Endothelial cell of umbilical vein (primary cell): ENCODE measurements around the gene GRAMD4. TPM values are rescaled to one million over a fixed set of nuclear protein-coding genes. Genes with fewer than 3 reads are reported as not detected.

Experiments used
- BruUV-seq: library from RNA; stranded (reverse); fragments of 400-500 nt; replicated peaks from 2 replicates; lab custom pipeline; 2021; lab: Mats Ljungman, UMichigan
- CTCF ChIA-PET: fragments of 300-600, 350-600 bp; sonication (Branson Sonifier 250); formaldehyde crosslinking; loops from one replicate; lab custom pipeline; 2021; ENCODE audit warnings: antibody characterized with exemption, inconsistent platforms; lab: Charles Lee
- POLR2A ChIA-PET: fragments of 300-600, 350-600 bp; sonication (Branson Sonifier 250); formaldehyde crosslinking; loops from one replicate; lab custom pipeline; 2021; ENCODE audit warnings: antibody characterized with exemption, inconsistent platforms; lab: Charles Lee
- DNase-seq: peaks from one replicate; pipeline ENCODE4 v3.0.0-alpha.2; 2011; ENCODE audit warnings: low read depth, low spot score
- FAIRE-seq: peaks from 2 replicates; lab custom pipeline; 2011; peaks lifted over from hg19 to GRCh38; lab: Jason Lieb, UNC
- H2AFZ ChIP-seq: 2 replicates; pipeline ENCODE4 v1.6.0; 2012; ENCODE audit warnings: low read depth, low read length, control low read depth, inconsistent platforms
- H3K27ac ChIP-seq: 2 replicates; pipeline ENCODE4 v1.5.1; 2011; ENCODE audit warnings: low read depth, mild to moderate bottlenecking, control low read depth, low read length, moderate library complexity; ENCODE audit not compliant: insufficient read depth
- H3K27me3 ChIP-seq, 2 experiments: 2 replicates each; pipeline versions ENCODE4 v1.6.0 to v1.6.1; 2011; ENCODE audit warnings: low read length in 2 of 2, mixed read lengths in 1 of 2; ENCODE audit not compliant: control insufficient read depth in 2 of 2, insufficient read depth in 2 of 2
- H3K36me3 ChIP-seq, 2 experiments: 2 replicates in 1 of 2; 3 replicates in 1 of 2; pipeline ENCODE4 v1.5.1; 2011; ENCODE audit warnings: low read length in 2 of 2, mild to moderate bottlenecking in 1 of 2, moderate library complexity in 1 of 2; ENCODE audit not compliant: control insufficient read depth in 2 of 2, insufficient read depth in 2 of 2; ENCODE audit errors: extremely low read depth in 1 of 2
- H3K4me1 ChIP-seq: 3 replicates; pipeline ENCODE4 v1.5.1; 2011; ENCODE audit warnings: mild to moderate bottlenecking, low read length; ENCODE audit not compliant: control insufficient read depth, insufficient read depth; ENCODE audit errors: extremely low read depth
- H3K4me2 ChIP-seq: 2 replicates; pipeline ENCODE4 v1.6.1; 2011; ENCODE audit warnings: low read length, control low read depth, mixed read lengths; ENCODE audit not compliant: insufficient read depth
- H3K4me3 ChIP-seq, 3 experiments: fragments of 200-600 bp in 1 of 3; sonication (generic), shearing (Covaris generic) in 1 of 3; replicated peaks in 1 of 3; 2 replicates each; pipeline ENCODE4 v1.5.1; 2011 to 2016; ENCODE audit warnings: control low read depth in 3 of 3, low read length in 3 of 3, mild to moderate bottlenecking in 2 of 3, inconsistent platforms in 1 of 3, low read depth in 1 of 3, moderate library complexity in 1 of 3; ENCODE audit not compliant: insufficient read depth in 1 of 3
- H3K79me2 ChIP-seq: 2 replicates; pipeline ENCODE4 v1.6.0; 2012; ENCODE audit warnings: low read length, inconsistent platforms; ENCODE audit not compliant: control insufficient read depth, insufficient read depth
- H3K9ac ChIP-seq: replicated peaks from 2 replicates; pipeline ENCODE3; 2011; ENCODE audit warnings: low read length, control low read depth; ENCODE audit not compliant: insufficient read depth; ENCODE audit errors: extremely low read depth
- H3K9me1 ChIP-seq: replicated peaks from 3 replicates; pipeline ENCODE4 v1.6.0; 2011; ENCODE audit warnings: mild to moderate bottlenecking, low read length; ENCODE audit not compliant: control insufficient read depth, insufficient read depth; ENCODE audit errors: extremely low read depth
- H3K9me3 ChIP-seq: replicated peaks from 2 replicates; pipeline ENCODE4 v1.5.1; 2012; ENCODE audit warnings: low read length, inconsistent platforms; ENCODE audit not compliant: control insufficient read depth, insufficient read depth
- H4K20me1 ChIP-seq: replicated peaks from 2 replicates; pipeline ENCODE3; 2011; ENCODE audit warnings: mild to moderate bottlenecking, low read length; ENCODE audit not compliant: control insufficient read depth, insufficient read depth; ENCODE audit errors: extremely low read depth
- CTCF ChIP-seq, 2 donors: IDR thresholded peaks; 1 replicate in 1 of 2; 2 replicates in 1 of 2; pipeline ENCODE4 v1.5.1; 2011; ENCODE audit warnings: low read length in 2 of 2, mild to moderate bottlenecking in 2 of 2, moderate library complexity in 2 of 2, control low read depth in 1 of 2, inconsistent platforms in 1 of 2, low read depth in 1 of 2; ENCODE audit not compliant: insufficient read depth in 1 of 2; ENCODE audit errors: extremely low read depth in 1 of 2
- FOS ChIP-seq: IDR thresholded peaks from 2 replicates; pipeline ENCODE4 v1.6.1; 2011; ENCODE audit warnings: mild to moderate bottlenecking, low read length, moderate library complexity, borderline replicate concordance; ENCODE audit not compliant: insufficient read depth
- GATA2 ChIP-seq: IDR thresholded peaks from 2 replicates; pipeline ENCODE4 v1.7.0; 2011; ENCODE audit warnings: low read depth, mild to moderate bottlenecking, moderate library complexity, mixed read lengths, low read length; ENCODE audit not compliant: insufficient read length, insufficient read depth
- MYC ChIP-seq: IDR thresholded peaks from one replicate; pipeline ENCODE4 v1.6.1; 2011; ENCODE audit warnings: mild to moderate bottlenecking, low read depth, low read length
- POLR2A ChIP-seq: IDR thresholded peaks from 2 replicates; pipeline ENCODE4 v1.6.1; 2012; ENCODE audit warnings: low read depth, mild to moderate bottlenecking, control low read depth, low read length
- POLR2AphosphoS5 ChIP-seq: IDR thresholded peaks from 2 replicates; pipeline ENCODE4 v1.6.1; 2012; ENCODE audit warnings: low read depth, mild to moderate bottlenecking, control low read depth, low read length, moderate library complexity; ENCODE audit not compliant: insufficient read depth
- dilution Hi-C: fragments of 300-500 bp; cut with MboI; formaldehyde crosslinking; loops from one replicate; pipeline ENCODE4 v1.15.0; 2019; ENCODE audit warnings: low sequenced_read_pairs; ENCODE audit not compliant: extremely low pct_ligation_motif_present
- intact Hi-C: fragments of 100-400 bp; cut with micrococcal nuclease; formaldehyde crosslinking; loops from one replicate; pipeline ENCODE4 v1.10.0; 2022
- polyA plus RNA-seq, 4 experiments: library from polyadenylated mRNA; depleted of rRNA in 3 of 4; stranded (reverse) in 3 of 4; unstranded in 1 of 4; fragments of >200 nt; gene quantifications; 2 replicates each; pipeline versions ENCODE4 v1.2.1 to v1.2.3, GENCODE V29; 2011 to 2012; ENCODE audit warnings: missing spikeins in 1 of 4
- total RNA-seq: library from RNA; stranded (reverse); gene quantifications from 2 replicates; pipeline ENCODE4 v1.2.3, GENCODE V29; 2021
- TF ChIP-seq, protein P1 (sequence below): IDR thresholded peaks from 2 replicates; pipeline ENCODE4 v1.6.1; 2011; ENCODE audit not compliant: insufficient read depth, insufficient read length

GRAMD4 gene
- total and polyA plus RNA-seq, 2 donors (not counting 3 experiments of a cell fraction or from before 2014, with no cell fraction given) = 5.9 to 14.8 TPM

DNA sequence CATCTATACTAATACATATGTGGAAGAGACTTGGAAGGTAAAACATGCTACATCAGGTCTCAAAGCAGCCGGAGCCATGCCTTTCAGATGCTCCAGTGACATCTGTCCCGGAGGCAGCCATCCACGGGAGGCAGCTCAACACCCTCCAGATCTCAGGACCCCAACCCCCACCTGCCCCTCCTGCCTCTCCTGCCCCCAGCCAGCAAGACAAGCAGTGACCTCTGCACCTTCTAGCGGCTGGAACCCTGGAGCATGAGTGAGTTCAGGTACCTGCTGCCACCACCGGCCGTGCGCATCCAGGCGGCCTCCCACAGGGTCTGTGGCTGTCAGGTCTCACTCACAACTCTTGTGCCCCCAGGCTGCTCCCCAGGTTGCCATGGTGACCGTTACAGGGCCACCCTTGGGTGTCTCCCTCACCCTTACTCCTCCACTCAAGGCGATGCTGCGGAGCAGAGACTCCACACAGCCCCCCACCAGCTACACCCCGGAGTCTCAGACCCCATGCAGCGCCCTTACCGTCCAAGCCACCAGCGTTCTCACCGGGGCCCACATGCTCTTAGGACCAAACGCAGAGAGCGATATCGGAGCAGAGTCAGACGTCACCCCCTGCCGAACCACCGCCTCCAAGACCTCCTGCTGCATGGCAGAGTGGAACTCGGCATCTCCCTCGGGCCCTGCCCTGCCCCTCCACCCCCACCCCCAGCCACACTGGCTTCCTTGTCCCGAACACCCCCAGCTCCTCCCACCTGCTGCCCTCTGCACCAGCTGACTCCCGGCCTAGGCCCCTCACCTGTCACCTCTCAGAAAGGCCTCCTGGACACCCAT, 83.2 kb downstream of the GRAMD4 start:
- ChIA-PET CTCF (no interaction called here), POLR2A (no interaction called here)
- TF ChIP-seq CTCF (IDR thresholded peaks at IDR 0.05; ENCODE audit: extremely low read depth in 1 of 2, insufficient read depth in 1 of 2, low read depth in 1 of 2, low read length in 2 of 2) (no peak), POLR2A (no peak), POLR2AphosphoS5 (no peak), GATA2 (no peak), FOS (no peak), MYC (no peak)
- TF ChIP-seq, protein P1, sequence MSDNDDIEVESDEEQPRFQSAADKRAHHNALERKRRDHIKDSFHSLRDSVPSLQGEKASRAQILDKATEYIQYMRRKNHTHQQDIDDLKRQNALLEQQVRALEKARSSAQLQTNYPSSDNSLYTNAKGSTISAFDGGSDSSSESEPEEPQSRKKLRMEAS = no peak
- peaks cover 11% of the 10 kb centered on the region for H3K79me2 ChIP-seq
- H3K4me2 ChIP-seq = no peak overlapping the region
- intact Hi-C loops = no loop called here
- DNase-seq = no peak
- H2AFZ ChIP-seq = no peak overlapping the region
- no peaks in the 10 kb centered on the region for H4K20me1 ChIP-seq
- H3K4me1 ChIP-seq = no peaks in the 10 kb centered on the region
- no peak overlapping the region for H3K4me3 ChIP-seq
- FAIRE-seq = no peak
- no peaks in the 10 kb centered on the region for H3K9me3 ChIP-seq
- H3K36me3 ChIP-seq = peaks cover 38 to 71% of the 10 kb centered on the region in 2 experiments
- no peaks in the 10 kb centered on the region for H3K27me3 ChIP-seq
- dilution Hi-C loops = no loop called here
- H3K9me1 ChIP-seq = no peaks in the 10 kb centered on the region
- H3K27ac ChIP-seq = no peak overlapping the region
- H3K9ac ChIP-seq = no peak overlapping the region
- no TSS peak for BruUV-seq
